Hepatocyte (in vitro differentiated cells): ENCODE results near the gene MDM2.

Experiments used
- EZH2 ChIP-seq: fragments of 200-600 bp; sonication (generic); IDR thresholded peaks from 2 replicates; pipeline ENCODE4 v1.6.1; 2016; ENCODE audit warnings: antibody characterized with exemption, mild to moderate bottlenecking, borderline replicate concordance
- EZH2phosphoT487 ChIP-seq: fragments of 200-600 bp; sonication (generic); IDR thresholded peaks from one replicate; pipeline ENCODE4 v1.6.1; 2018; ENCODE audit warnings: antibody characterized with exemption, mild to moderate bottlenecking, low read depth, moderate library complexity; ENCODE audit not compliant: unreplicated experiment, severe bottlenecking
- TF ChIP-seq, protein P1 (sequence below): fragments of 200-600 bp; sonication (generic); IDR thresholded peaks from 2 replicates; pipeline ENCODE4 v1.5.1; 2016; ENCODE audit warnings: antibody characterized with exemption, mild to moderate bottlenecking; ENCODE audit not compliant: poor library complexity

DNA sequence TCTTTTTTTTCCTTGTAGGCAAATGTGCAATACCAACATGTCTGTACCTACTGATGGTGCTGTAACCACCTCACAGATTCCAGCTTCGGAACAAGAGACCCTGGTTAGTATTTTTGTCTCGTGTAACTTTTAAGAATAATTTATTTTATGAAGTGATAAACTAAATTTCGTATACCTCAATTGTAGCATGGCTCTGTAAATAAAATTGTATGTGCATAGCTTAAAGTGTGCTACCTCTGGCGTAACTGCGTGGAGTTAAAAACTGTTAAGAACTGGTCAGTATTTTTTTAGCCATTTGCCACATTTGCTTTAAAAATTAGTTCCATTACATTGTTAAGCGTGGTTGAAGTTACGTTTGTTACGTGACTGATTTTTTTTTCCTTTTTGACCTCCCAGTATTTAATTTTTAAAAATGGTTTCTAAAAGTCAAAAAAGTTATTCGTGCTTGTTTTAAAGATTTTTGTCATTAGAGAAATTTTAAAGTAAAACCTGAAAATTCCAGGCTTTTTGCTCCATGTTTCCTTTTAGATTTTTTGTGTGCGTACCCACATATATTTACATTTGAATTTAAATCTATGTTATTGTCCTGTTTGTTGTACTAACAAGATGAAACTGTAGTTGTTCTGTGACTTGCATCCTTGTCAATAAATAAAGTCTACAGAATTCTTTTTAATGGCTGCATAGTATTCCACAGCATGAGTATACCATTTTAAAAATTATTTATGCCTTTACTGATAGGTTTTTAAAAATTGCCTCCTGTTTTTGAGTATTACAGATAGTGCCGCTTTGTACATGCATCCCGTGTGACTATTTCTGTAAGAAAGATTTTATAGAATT lies 1.4 kb downstream of the MDM2 start:
- TF ChIP-seq, protein P1, sequence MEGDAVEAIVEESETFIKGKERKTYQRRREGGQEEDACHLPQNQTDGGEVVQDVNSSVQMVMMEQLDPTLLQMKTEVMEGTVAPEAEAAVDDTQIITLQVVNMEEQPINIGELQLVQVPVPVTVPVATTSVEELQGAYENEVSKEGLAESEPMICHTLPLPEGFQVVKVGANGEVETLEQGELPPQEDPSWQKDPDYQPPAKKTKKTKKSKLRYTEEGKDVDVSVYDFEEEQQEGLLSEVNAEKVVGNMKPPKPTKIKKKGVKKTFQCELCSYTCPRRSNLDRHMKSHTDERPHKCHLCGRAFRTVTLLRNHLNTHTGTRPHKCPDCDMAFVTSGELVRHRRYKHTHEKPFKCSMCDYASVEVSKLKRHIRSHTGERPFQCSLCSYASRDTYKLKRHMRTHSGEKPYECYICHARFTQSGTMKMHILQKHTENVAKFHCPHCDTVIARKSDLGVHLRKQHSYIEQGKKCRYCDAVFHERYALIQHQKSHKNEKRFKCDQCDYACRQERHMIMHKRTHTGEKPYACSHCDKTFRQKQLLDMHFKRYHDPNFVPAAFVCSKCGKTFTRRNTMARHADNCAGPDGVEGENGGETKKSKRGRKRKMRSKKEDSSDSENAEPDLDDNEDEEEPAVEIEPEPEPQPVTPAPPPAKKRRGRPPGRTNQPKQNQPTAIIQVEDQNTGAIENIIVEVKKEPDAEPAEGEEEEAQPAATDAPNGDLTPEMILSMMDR, result no peak
- TF ChIP-seq EZH2 (no peak), EZH2phosphoT487 (no peak)
